GM21447 (cell line): Measurements from ENCODE around the gene SPATA20.

Experiments used
- ATAC-seq: cut with Tn5 transposase; IDR thresholded peaks from one replicate; pipeline ENCODE4 v1.9.1; 2021; ENCODE audit not compliant: unreplicated experiment

The SPATA20 gene

DNA sequence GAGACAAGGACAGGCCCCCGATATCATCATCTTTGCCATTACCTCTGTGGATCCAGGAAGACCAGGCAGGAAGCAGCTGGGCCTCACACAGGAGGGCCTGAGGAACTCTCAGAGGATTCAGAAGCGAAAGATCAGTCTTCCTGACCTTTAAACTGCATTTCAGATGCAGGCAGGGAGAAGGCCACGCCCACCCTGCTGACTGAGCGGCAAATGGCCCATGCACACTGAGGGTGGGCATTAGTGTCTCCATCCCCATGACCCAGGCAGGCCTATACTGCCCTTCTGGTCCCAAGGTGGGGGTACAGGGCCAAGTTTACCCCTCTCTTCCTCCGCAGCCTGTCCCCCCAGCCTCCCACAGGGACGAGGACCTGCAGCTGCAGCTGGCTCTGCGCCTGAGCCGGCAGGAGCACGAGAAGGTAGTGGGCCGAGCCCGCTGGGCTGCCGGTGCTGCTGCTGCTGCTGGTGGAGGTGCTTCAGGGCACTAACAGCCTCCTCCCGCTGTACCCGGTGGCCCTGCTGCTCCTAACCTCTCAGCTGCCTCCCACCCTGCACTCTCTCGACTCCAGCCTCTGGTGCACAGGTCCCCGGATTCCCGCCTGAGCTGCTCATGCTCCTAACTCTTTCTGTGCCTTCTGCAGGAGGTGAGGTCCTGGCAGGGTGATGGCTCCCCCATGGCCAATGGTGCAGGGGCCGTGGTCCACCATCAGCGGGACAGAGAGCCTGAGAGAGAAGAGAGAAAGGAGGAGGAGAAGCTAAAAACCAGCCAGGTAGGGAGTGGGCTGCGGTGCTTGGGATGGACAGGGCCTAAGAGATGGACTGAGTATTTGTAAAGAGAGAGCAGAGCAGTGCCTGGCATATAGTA lies 8.2 kb upstream of the SPATA20 start:
- ATAC-seq: no peak

DNA sequence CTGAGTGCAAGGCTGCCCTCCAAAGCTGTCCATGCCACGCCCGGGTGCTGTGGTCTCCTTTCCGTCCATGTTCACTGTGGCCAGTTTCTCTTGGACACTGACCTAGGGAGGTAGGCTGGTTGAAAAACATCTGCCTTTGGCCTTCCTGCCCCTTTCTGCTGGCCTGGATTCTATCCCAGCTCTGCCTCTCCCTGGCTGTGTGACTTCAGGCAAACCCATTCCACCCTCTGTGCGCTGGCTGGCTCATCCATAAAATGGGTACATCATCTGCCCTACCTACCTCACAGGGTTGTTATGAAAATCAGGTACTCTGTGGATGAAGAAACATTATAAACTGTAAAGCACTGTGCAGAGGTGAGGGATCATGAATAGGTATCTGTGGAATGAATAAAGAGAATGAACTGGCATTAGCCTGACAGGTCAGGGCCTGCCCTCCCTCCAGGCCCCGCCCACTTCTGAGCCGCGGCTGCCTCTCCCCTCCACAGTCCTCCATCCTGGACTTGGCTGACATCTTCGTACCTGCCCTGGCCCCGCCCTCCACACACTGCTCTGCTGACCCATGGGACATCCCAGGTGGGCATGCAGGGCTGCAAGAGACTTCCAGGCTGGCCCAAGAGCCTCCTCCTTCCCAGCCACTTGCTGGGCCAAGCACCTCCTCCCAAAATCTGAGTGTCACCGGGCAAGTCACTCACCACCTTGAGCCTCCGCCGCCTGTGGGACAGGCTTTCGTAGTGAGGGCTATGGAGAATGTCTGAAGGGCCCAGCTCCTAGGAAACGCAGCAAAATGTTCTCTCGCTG lies 7.0 kb upstream of the SPATA20 start:
- no peak for ATAC-seq

DNA sequence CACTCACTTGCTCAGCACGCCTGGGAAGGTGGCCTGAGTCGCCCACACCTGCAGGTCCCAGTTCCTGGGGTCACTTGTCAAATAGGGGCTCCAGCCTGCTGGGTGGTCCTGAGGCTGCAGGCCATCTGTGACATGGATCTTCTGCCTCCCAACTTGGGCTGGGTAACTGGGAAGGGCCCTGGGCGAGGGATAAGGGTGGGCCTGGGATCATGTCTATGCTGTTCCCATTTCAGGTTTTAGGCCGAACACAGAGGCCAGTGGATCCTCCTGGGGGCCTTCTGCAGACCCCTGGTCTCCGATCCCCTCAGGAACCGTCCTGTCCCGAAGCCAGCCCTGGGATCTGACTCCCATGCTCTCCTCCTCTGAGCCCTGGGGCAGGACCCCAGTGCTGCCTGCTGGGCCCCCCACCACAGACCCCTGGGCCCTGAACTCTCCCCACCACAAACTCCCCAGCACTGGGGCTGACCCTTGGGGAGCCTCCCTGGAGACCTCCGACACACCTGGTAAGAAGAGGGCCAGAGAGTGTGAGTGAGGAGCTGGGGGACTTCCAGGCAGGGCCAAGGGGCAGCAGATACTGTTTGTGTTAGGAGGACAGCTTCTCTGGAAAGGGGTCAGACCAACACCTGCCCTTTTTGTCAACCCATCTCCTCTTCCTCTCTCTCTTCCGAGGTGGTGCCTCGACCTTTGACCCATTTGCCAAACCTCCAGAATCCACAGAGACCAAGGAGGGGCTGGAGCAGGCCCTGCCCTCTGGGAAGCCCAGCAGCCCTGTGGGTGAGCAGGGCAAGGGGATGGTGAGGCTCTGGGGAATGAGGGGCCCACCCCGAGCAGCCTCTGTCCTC lies 6.2 kb upstream of the SPATA20 start:
- no peak for ATAC-seq

- ATAC-seq: peak; percentile 4
Measured at GRCh38 chr17:50541402-50541715, 5.6 kb upstream of the SPATA20 start.

DNA sequence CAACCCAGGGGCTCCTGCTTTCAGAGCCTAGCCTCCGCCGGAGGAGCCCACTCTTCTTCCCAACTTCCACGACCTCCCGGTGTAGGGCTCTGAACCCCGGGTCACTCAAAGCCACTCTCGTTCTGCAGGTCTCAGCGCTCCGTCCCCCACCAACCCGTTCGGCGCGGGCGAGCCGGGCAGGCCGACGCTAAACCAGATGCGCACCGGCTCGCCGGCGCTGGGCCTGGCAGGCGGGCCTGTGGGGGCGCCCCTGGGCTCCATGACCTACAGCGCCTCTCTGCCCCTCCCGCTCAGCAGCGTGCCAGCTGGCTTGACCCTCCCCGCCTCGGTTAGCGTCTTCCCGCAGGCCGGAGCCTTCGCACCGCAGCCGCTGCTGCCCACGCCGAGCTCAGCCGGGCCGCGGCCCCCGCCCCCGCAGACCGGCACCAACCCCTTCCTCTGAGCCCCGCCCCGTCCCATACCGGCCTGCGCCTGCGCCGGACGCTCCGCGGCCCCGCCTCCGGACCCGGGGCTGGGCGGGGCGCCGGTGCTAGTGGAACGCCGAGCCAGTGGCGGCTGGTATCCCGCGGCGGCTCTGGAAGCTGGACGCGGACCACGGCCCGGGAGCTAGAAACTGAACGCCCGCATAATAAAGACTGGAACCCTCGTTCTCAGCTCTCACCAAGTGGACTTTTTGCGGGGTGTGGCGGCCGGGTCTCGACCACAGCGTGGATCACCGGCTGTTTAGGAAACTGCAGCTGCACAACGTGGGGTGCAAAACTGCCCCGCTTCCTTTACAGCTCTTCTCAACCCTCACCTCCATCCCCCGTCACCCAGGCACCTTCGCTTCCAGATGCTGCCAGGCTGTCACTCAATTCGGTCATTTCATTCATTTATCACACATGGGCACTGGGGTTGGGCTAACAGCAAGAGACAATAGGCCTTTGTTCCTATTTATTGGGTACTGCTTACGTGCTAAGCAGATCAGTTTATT lies 5.0 kb upstream of the SPATA20 start:
- ATAC-seq: peak; percentile 72

DNA sequence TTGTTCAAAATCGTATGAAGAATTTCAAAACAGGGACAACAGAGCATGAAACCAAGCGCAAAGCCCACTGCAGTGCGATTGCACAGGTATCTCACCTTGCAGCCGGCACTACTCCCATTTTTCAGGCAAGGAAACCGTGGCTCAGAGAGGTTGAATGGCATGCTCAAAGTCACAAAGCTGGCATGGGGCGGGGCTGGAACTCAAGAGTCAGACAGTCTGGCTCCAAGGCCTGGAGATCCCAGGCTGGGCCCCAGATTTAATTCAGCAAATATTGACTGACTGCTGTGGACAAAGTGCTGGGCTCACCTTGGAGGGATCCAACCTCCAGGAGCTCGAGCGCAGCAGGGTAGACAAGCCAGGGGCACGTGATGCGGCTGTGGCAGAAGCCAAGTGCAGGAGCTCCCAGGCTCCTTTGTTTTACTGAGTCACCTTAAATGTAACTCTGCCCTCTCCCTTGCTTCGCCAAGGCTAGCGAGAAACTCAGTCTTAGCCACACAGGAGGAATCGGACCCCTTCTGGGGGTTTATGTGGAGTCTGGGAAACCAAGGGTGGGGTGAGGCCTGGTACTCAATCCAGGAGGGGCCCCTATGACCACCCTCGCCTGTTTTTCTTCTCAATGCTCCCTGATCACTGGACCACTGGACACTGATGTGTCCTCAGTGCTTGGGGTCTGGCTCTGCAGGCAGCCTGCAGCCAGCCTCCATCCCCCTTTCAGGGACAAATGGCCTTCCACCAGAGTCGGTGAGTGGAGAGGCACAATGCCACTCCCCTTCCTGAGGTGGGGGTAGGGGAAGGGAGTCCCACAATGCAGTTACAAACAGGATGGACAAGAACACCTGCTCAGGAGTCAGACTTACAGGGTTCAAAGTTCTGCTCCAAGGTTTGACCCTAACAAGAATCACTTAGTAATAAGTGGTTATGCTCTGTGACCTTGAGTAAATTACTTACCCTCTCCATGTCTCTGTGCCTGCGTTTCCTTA lies 3.9 kb upstream of the SPATA20 start:
- no peak for ATAC-seq

DNA sequence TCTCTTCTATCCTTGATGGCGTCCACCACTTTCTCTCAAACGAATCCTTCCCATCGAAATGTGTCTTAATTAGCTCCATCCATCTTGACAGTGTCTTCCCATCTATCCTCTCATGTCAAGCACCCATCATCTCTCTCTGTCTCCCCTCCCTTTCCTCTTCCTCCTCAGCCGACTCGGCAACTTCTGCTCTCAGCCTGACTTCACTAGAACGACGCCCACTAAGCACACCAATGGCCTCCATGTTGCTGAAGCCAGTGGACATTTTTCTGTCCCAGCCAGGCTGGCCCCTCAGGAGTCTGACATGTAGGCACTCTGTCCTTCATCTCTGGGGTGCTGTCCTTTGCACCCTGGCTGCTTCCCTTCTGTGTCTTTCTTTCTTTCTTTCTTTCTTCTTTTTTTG lies 2.5 kb upstream of the SPATA20 start:
- no peak for ATAC-seq

DNA sequence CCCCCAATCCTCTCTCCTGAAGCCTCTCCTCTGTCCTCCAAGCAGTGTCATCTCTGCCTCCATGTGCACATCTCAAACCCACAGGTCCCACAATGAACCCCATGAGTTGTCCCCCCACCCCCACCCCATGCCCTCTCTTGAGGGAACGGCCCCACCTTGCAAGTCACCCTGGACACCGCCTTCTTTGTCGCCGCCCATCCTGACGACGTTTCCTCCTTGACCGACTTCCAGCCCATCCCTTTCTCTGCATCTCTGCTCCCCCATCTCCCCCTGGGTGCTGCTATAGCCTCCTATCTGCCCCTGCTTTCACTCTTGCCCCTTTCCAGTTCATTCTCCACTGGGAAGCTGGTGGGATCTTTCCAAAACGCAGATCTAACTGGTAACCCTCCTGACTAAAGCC lies 1.7 kb upstream of the SPATA20 start:
- no peak for ATAC-seq

GRCh38 chr17:50546701-50547034 lies 306 bp upstream of the SPATA20 start:
- no peak for ATAC-seq

- no peak for ATAC-seq
Measured at GRCh38 chr17:50547736-50548083, 736 bp downstream of the SPATA20 start.

DNA sequence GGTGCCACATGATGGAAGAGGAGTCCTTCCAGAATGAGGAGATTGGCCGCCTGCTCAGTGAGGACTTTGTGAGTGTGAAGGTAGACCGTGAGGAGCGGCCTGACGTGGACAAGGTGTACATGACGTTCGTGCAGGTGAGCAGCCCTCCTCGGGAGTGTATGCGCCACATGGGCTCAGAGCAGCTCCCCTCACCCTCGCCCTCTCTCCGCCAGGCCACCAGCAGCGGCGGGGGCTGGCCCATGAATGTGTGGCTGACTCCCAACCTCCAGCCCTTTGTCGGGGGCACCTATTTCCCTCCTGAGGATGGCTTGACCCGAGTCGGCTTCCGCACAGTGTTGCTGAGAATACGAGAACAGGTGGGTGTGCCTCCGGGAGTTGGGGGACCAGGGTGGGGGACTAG lies 1.9 kb downstream of the SPATA20 start:
- no peak for ATAC-seq

DNA sequence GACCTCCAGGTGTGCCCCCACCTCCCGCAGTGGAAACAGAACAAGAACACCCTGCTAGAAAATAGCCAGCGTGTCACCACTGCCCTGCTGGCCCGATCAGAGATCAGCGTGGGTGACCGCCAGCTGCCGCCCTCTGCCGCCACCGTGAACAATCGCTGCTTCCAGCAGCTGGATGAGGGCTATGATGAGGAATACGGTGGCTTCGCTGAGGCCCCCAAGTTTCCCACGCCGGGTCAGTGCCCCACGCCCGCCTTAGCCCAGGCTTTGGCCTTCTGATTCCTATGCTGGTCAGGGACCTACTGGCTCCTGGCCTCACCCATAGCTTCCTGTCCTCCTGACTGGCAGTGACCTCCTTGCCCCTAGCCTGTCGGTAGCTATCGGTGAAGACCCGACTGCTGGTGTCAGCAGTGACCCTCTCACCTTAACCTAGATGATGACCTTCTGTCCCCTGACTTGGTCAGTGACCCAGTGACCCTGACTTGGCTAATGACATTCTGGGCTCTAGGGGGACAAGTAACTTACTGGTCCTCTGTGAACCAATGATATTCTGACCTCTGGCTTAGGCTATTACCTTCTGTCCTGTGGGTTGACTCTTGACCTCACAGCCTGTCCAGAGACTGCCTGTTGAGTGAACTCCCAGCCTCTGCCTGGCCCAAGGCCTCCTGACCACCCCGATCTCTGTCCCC lies 2.4 kb downstream of the SPATA20 start:
- ATAC-seq: no peak

- no peak for ATAC-seq
Measured at GRCh38 chr17:50549969-50550368, 3.0 kb downstream of the SPATA20 start.

DNA sequence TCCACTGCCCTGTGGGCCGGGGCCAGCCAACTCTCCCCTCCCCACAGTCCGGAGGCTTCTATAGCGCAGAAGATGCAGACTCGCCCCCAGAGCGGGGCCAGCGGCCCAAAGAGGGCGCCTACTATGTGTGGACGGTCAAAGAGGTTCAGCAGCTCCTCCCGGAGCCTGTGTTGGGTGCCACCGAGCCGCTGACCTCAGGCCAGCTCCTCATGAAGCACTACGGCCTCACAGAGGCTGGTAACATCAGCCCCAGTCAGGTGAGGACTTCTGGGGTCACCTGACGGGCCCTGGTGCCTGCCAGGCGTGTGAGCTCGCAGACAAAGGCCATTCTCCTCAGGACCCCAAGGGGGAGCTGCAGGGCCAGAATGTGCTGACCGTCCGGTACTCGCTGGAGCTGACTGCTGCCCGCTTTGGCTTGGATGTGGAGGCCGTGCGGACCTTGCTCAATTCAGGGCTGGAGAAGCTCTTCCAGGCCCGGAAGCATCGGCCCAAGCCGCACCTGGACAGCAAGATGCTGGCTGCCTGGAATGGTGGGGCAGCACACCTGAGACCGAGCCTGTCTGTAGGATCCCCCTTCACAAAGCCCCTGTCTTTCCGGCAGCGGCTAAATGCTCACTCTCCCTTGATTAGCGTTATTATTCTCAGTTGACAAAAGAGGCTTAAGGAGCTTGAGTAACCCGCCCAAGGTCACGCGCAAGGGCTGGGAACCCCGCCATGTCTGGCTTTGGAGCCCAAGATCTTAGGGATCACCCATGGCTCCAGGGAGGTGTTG lies 3.9 kb downstream of the SPATA20 start:
- no peak for ATAC-seq

DNA sequence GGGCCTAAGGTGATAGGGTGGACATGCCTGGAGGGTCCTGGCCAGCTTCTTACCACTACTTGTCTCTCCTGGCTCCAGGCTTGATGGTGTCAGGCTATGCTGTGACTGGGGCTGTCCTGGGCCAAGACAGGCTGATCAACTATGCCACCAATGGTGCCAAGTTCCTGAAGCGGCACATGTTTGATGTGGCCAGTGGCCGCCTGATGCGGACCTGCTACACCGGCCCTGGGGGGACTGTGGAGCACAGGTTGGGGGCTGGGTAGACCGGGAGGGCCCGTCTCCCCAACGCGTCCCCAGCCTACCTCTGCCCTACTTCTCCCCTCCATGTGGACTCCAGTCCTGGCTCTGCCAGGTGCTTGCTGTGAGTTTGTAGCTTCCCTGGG lies 4.5 kb downstream of the SPATA20 start:
- no peak for ATAC-seq

- ATAC-seq: no peak
Measured at GRCh38 chr17:50551884-50552283, 4.9 kb downstream of the SPATA20 start.

DNA sequence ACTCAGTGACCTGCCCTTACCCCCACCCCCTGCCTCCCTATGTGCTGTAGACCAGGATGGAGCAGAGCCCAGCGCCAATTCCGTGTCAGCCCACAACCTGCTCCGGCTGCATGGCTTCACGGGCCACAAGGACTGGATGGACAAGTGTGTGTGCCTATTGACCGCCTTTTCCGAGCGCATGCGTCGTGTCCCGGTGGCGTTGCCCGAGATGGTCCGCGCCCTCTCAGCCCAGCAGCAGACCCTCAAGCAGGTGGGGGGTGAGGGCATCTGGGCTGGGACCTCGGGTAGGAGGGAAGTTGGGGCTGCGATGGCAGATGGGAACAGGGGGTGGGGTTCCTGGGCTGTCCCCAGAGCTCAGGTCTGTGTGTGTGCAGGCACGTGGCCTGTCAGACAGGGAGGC lies 7.2 kb downstream of the SPATA20 start:
- ATAC-seq: no peak

- no peak for ATAC-seq
Measured at GRCh38 chr17:50556803-50557202, 9.8 kb downstream of the SPATA20 start.
